A673 (cell line): Measurements from ENCODE around the gene FOXO3. TPM values are rescaled to one million over a fixed set of nuclear protein-coding genes. Genes with fewer than 3 reads are reported as not detected.
"Not testable (repeated sequence)": the region's sequence is repeated elsewhere in the genome, so short reads cannot be mapped to it uniquely, and the experiment has no call there.

Experiments used
- BruUV-seq: library from RNA; stranded (reverse); fragments of 400-500 nt; replicated peaks from 2 replicates; lab custom pipeline; 2021; lab: Mats Ljungman, UMichigan
- CTCF ChIA-PET: fragments of 300-600 bp; sonication (Branson Sonifier 250); formaldehyde crosslinking; loops from one replicate; lab custom pipeline; 2022; ENCODE audit warnings: antibody characterized with exemption; lab: Charles Lee
- POLR2A ChIA-PET: fragments of 300-600 bp; sonication (Branson Sonifier 250); formaldehyde crosslinking; loops from one replicate; lab custom pipeline; 2022; ENCODE audit warnings: antibody characterized with exemption; ENCODE audit not compliant: low non-redundant PET; lab: Charles Lee
- DNase-seq: peaks from one replicate; pipeline ENCODE4 v3.0.0-alpha.2; 2015; ENCODE audit warnings: low spot score
- H3K27ac ChIP-seq: fragments of 200-600 bp; sonication (generic); 2 replicates; pipeline ENCODE4 v1.5.1; 2016; ENCODE audit warnings: mixed run types, low read depth, mild to moderate bottlenecking, mixed read lengths, antibody characterized with exemption, low read length; ENCODE audit not compliant: poor library complexity, severe bottlenecking
- H3K27me3 ChIP-seq: fragments of 200-600 bp; sonication (generic); replicated peaks from 2 replicates; pipeline ENCODE4 v1.6.1; 2017; ENCODE audit warnings: mixed run types, low read depth, mild to moderate bottlenecking, mixed read lengths, antibody characterized with exemption, low read length; ENCODE audit not compliant: insufficient read depth, poor library complexity
- H3K36me3 ChIP-seq: fragments of 200-600 bp; sonication (generic); 2 replicates; pipeline ENCODE4 v1.6.1; 2016; ENCODE audit warnings: mixed run types, mild to moderate bottlenecking, mixed read lengths, antibody characterized with exemption, low read length; ENCODE audit not compliant: insufficient read depth, poor library complexity, severe bottlenecking
- H3K4me1 ChIP-seq: fragments of 200-600 bp; sonication (generic); 2 replicates; pipeline ENCODE4 v1.6.1; 2017; ENCODE audit warnings: mixed run types, mild to moderate bottlenecking, mixed read lengths, antibody characterized with exemption, low read length; ENCODE audit not compliant: insufficient read depth, poor library complexity, severe bottlenecking
- H3K4me3 ChIP-seq: fragments of 200-600 bp; sonication (generic); 2 replicates; pipeline ENCODE4 v1.5.1; 2016; ENCODE audit warnings: low read depth, mixed run types, mild to moderate bottlenecking, mixed read lengths, low read length; ENCODE audit not compliant: poor library complexity, severe bottlenecking
- H3K9me3 ChIP-seq: fragments of 200-600 bp; sonication (generic); 2 replicates; pipeline ENCODE4 v1.6.1; 2016; ENCODE audit warnings: mixed run types, low read depth, mild to moderate bottlenecking, mixed read lengths, antibody characterized with exemption, low read length; ENCODE audit not compliant: poor library complexity, severe bottlenecking
- EZH2 ChIP-seq: fragments of 200-600 bp; sonication (generic); IDR thresholded peaks from 2 replicates; pipeline ENCODE4 v1.6.1; 2017; ENCODE audit warnings: borderline replicate concordance, low read depth, mild to moderate bottlenecking, mixed read lengths, antibody characterized with exemption, low read length; ENCODE audit not compliant: poor library complexity, severe bottlenecking
- intact Hi-C: fragments of 100-400 bp; cut with micrococcal nuclease; formaldehyde crosslinking; loops from one replicate; pipeline ENCODE4 v1.10.0; 2022; ENCODE audit not compliant: unreplicated experiment
- total RNA-seq: library from RNA; stranded (reverse); gene quantifications from 2 replicates; pipeline ENCODE4 v1.2.3, GENCODE V29; 2021
- TF ChIP-seq, protein P1 (sequence below): fragments of 300-800, 200-600 bp; sonication (generic); conservative IDR thresholded peaks from 2 replicates; pipeline ENCODE4 v1.5.1; 2017; ENCODE audit warnings: low read depth, mild to moderate bottlenecking, antibody characterized with exemption, low read length, moderate library complexity, mixed read lengths

The FOXO3 gene
- total RNA-seq, 1 experiment from 2014 or later, result 16.8 TPM

DNA sequence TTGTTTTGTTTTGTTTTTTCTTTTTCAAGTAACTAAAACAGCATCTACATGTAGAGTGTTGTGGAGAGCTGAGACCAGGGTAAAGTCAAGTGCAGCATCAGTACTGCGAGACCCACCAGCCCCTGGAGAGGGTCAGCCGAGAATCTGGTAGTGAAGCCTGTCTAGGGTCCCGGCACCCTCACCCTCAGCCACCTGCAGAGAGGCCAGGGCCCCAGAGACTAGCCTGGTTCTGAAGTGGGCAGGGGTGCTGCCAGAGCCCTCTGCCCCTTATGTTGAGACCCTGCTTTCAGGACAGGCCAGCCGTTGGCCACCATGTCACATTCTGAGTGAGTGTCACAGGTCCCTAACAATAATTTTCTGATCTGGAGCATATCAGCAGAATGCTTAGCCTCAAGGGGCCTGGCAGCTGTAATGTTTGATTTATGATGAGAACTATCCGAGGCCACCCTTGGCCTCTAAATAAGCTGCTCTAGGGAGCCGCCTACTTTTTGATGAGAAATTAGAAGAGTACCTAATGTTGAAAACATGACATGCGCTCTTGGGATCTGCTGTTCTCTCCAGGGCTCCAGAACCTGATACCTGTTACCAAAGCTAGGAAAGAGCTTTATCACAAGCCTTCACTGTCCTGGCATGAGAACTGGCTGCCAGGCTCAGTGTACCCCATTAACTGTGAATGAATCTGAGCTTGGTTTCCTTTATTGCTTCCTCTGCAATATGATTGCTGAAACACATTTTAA lies 121.8 kb downstream of the FOXO3 start:
- H3K27ac ChIP-seq, POLR2A ChIA-PET, intact Hi-C loops, BruUV-seq, H3K4me3 ChIP-seq, H3K4me1 ChIP-seq, H3K36me3 ChIP-seq, H3K27me3 ChIP-seq, DNase-seq, CTCF ChIA-PET, H3K9me3 ChIP-seq: not testable (repeated sequence)

DNA sequence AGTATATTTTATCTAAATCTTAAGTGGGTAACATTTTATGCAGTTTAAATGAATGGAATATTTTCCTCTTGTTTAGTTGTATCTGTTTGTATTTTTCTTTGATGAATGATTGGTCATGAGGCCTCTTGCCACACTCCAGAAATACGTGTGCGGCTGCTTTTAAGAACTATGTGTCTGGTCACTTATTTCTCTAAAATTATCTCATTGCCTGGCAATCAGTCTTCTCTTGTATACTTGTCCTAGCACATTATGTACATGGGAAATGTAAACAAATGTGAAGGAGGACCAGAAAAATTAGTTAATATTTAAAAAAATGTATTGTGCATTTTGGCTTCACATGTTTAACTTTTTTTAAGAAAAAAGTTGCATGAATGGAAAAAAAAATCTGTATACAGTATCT lies 123.3 kb downstream of the FOXO3 start:
- H3K36me3 ChIP-seq, CTCF ChIA-PET, H3K9me3 ChIP-seq, H3K4me1 ChIP-seq, H3K27me3 ChIP-seq, DNase-seq, intact Hi-C loops, BruUV-seq, H3K27ac ChIP-seq, POLR2A ChIA-PET, H3K4me3 ChIP-seq: not testable (repeated sequence)

DNA sequence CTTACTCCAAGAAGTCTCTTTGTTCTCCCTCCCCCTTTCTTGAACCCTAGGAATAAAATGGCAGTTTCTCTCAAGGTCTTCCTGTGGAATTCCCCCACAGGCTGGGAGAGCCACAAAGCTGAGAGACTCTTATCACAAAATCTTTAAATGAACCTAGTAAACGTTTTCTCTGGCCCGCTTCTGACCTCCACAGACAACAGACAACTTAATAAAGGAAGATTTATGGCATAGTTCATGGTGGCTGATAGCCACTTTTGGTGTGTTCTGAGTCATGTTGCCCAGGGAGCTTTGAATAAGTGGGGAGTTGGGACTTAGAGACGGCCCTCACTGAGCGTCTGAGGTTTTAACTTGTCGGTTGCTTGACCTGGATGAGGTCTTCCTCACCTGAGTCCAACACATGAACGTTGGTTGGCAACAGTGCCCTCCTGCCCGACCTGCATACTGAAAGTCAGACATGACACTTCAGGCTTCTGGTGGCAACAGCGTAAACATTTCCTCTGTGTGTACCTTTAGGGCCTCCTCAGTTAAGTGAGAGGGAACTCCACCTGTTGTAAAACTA lies 124.1 kb downstream of the FOXO3 start:
- Histone ChIP-seq H3K4me3 (no peak overlapping the region), H3K27ac (no peak overlapping the region), H3K9me3 (no peaks in the 10 kb centered on the region), H3K4me1 (no peaks in the 10 kb centered on the region), H3K36me3 (no peaks in the 10 kb centered on the region), H3K27me3 (no peaks in the 10 kb centered on the region)
- no peak for DNase-seq
- POLR2A ChIA-PET, result no interaction called here
- CTCF ChIA-PET, result no interaction called here
- BruUV-seq, result no TSS peak
- intact Hi-C loops, result no loop called here
- TF ChIP-seq, protein P1, sequence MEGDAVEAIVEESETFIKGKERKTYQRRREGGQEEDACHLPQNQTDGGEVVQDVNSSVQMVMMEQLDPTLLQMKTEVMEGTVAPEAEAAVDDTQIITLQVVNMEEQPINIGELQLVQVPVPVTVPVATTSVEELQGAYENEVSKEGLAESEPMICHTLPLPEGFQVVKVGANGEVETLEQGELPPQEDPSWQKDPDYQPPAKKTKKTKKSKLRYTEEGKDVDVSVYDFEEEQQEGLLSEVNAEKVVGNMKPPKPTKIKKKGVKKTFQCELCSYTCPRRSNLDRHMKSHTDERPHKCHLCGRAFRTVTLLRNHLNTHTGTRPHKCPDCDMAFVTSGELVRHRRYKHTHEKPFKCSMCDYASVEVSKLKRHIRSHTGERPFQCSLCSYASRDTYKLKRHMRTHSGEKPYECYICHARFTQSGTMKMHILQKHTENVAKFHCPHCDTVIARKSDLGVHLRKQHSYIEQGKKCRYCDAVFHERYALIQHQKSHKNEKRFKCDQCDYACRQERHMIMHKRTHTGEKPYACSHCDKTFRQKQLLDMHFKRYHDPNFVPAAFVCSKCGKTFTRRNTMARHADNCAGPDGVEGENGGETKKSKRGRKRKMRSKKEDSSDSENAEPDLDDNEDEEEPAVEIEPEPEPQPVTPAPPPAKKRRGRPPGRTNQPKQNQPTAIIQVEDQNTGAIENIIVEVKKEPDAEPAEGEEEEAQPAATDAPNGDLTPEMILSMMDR, result no peak

DNA sequence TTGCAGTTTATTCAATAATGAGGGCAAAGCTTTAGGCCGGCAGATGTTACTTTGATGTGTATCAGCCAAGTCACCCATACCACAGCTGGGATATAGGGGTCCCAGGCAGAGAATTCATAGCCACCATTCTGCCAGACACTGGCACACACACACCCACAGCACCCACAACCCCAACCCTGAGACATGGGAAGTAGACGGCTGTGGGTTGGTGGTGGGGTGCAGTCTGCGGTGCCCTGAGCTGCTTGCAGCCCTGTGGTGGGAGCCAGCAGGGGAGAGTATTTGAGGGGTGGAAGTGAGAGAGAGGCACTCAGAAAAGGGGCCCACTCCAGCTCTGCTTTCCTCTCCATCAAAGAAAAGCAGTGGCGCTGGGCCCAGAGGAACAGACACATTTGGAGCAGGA lies 125.3 kb downstream of the FOXO3 start:
- TF ChIP-seq EZH2, result no peak
- TF ChIP-seq, protein P1, result no peak
- no peak overlapping the region for H3K27ac ChIP-seq
- H3K4me1 ChIP-seq, result no peaks in the 10 kb centered on the region
- intact Hi-C loops, result no loop called here
- BruUV-seq, result no TSS peak
- ChIA-PET POLR2A (no interaction called here), CTCF (no interaction called here)
- no peaks in the 10 kb centered on the region for H3K27me3 ChIP-seq
- no peak for DNase-seq
- no peaks in the 10 kb centered on the region for H3K36me3 ChIP-seq
- no peaks in the 10 kb centered on the region for H3K9me3 ChIP-seq
- H3K4me3 ChIP-seq, result no peak overlapping the region
